ENCODE data around the gene NKX1-1. TPM values are rescaled to one million over a fixed set of nuclear protein-coding genes. Genes with fewer than 3 reads are reported as not detected.

The NKX1-1 gene
- total and polyA plus RNA-seq, 2 experiments from 2014 or later = not detected

DNA sequence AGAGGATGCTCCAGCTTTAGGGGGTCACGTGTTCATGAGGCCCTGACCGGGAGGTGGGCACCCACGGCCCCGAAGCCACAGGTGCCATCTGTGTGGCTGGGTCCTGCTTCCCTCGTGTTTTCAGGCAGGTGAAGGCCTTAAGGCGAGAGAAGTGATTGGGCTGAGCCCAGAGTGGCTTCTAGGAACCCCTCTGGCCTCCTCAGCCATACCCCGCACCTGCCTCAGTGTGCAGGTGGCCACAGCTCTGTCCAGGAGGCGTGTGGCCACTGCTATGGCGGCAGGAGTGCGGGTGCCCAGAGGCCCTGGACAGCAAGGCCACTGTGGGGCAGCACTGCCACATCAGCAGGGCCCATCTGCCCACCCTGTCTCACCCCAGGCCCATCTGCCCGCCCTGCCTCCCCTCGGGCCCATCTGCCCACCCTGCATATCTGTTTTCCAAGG, 25.0 kb downstream of the NKX1-1 start:
- Histone ChIP-seq H3K4me2 (no peak overlapping the region), H3K79me2 (replicated peaks; ENCODE audit: insufficient read depth) (no peaks in the 10 kb centered on the region), H3K36me3 (ENCODE audit: insufficient read depth) (no peaks in the 10 kb centered on the region), H3K27ac (ENCODE audit: low read depth) (no peak overlapping the region), H3K4me1 (ENCODE audit: insufficient read depth) (no peaks in the 10 kb centered on the region), H4K20me1 (replicated peaks; ENCODE audit: insufficient read depth) (no peaks in the 10 kb centered on the region), H3K4me3 (no peak overlapping the region), H3K27me3 (ENCODE audit: insufficient read depth) (no peaks in the 10 kb centered on the region), H3F3A (replicated peaks; ENCODE audit: low read depth) (no peaks in the 10 kb centered on the region), H2AFZ (no peak overlapping the region), H3K9me2 (ENCODE audit: insufficient read depth) (no peaks in the 10 kb centered on the region)
- peak in 1 of 2 experiments; percentile 51; a peak in 2 of 4 replicates for TF ChIP-seq CTCF (conservative IDR thresholded peaks at IDR 0.05; ENCODE audit: low read depth in 2 of 2)
- no peak for TF ChIP-seq CREB1 (CRISPR knock-in tag; IDR thresholded peaks at IDR 0.05; ENCODE audit: low read depth)
- Mint-ChIP-seq H3K4me3 (no peak overlapping the region), H3K4me1 (no peaks in the 10 kb centered on the region), H3K9me3 (no peaks in the 10 kb centered on the region), H3K27ac (no peak overlapping the region), H3K27me3 (ENCODE audit: insufficient read depth, low read depth, poor library complexity) (peaks cover 2% of the 10 kb centered on the region), H3K36me3 (ENCODE audit: low read depth) (no peaks in the 10 kb centered on the region)
- DNase-seq (ENCODE audit: low spot score) (no peak), ATAC-seq (no peak)

DNA sequence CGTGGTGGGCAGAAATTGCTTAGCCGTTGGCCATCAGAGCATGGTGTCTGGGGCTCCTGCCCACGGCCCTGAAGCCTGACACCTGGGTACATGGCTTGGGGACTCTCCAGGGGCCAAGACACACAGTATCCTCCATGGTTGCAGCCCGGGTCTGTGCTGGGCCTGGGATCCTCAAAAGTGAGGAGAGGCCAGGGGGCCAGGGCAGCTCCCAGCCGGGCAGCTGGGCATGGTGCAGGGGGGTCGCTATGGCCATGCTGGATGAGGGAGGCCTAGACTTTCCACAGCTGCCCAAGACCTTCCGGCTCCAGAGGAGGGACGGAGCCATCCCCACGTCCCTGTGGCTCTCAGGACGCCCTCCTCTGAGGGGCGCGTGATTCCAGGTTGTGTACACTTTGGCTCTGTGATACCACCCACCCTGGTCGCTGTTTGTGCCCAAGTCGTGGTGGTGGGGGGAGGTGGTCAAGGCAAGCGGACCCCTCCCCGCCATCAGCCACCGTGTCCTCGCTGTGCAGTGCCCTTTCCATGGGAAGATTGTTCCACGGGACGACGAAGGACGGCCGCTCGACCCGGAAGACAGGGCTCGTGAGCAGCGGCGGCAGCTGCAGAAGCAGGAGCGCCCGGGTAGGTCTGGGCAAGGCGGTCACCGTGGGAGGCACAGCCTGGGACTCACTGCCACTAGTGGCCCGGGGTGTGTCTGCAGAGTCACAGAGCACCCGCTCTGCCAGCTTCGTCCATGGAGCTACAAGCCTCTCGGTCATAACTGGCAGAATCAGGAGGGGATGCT, 25.7 kb downstream of the NKX1-1 start:
- Mint-ChIP-seq H3K9me3 (no peaks in the 10 kb centered on the region), H3K4me1 (no peaks in the 10 kb centered on the region), H3K27ac (no peak overlapping the region), H3K4me3 (no peak overlapping the region), H3K36me3 (ENCODE audit: low read depth) (no peaks in the 10 kb centered on the region), H3K27me3 (ENCODE audit: insufficient read depth, low read depth, poor library complexity) (peaks cover 2% of the 10 kb centered on the region)
- Histone ChIP-seq H3K27me3 (ENCODE audit: insufficient read depth) (no peaks in the 10 kb centered on the region), H3K27ac (ENCODE audit: low read depth) (no peak overlapping the region), H3F3A (replicated peaks; ENCODE audit: low read depth) (no peaks in the 10 kb centered on the region), H3K4me1 (ENCODE audit: insufficient read depth) (no peaks in the 10 kb centered on the region), H4K20me1 (replicated peaks; ENCODE audit: insufficient read depth) (no peaks in the 10 kb centered on the region), H3K4me2 (no peak overlapping the region), H3K9me2 (ENCODE audit: insufficient read depth) (no peaks in the 10 kb centered on the region), H3K4me3 (no peak overlapping the region), H3K36me3 (ENCODE audit: insufficient read depth) (no peaks in the 10 kb centered on the region), H2AFZ (no peak overlapping the region), H3K79me2 (replicated peaks; ENCODE audit: insufficient read depth) (no peaks in the 10 kb centered on the region)
- no peak for ATAC-seq
- no peak for DNase-seq (ENCODE audit: low spot score)
- TF ChIP-seq ZNF114 (CRISPR knock-in tag; IDR thresholded peaks at IDR 0.05) (no peak), EZH2 (IDR thresholded peaks at IDR 0.05; ENCODE audit: low read depth, unreplicated experiment) (no peak), ZNF331 (CRISPR knock-in tag; IDR thresholded peaks at IDR 0.05; ENCODE audit: low read depth) (no peak), NANOG (IDR thresholded peaks at IDR 0.05; ENCODE audit: borderline replicate concordance) (no peak), CTCF (conservative IDR thresholded peaks at IDR 0.05; ENCODE audit: low read depth in 2 of 2) (no peak), EZH2phosphoT487 (IDR thresholded peaks at IDR 0.05; ENCODE audit: unreplicated experiment) (no peak)
- TF ChIP-seq, protein P1, sequence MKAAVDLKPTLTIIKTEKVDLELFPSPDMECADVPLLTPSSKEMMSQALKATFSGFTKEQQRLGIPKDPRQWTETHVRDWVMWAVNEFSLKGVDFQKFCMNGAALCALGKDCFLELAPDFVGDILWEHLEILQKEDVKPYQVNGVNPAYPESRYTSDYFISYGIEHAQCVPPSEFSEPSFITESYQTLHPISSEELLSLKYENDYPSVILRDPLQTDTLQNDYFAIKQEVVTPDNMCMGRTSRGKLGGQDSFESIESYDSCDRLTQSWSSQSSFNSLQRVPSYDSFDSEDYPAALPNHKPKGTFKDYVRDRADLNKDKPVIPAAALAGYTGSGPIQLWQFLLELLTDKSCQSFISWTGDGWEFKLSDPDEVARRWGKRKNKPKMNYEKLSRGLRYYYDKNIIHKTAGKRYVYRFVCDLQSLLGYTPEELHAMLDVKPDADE (IDR thresholded peaks at IDR 0.05) = no peak
- TF ChIP-seq, protein P2, sequence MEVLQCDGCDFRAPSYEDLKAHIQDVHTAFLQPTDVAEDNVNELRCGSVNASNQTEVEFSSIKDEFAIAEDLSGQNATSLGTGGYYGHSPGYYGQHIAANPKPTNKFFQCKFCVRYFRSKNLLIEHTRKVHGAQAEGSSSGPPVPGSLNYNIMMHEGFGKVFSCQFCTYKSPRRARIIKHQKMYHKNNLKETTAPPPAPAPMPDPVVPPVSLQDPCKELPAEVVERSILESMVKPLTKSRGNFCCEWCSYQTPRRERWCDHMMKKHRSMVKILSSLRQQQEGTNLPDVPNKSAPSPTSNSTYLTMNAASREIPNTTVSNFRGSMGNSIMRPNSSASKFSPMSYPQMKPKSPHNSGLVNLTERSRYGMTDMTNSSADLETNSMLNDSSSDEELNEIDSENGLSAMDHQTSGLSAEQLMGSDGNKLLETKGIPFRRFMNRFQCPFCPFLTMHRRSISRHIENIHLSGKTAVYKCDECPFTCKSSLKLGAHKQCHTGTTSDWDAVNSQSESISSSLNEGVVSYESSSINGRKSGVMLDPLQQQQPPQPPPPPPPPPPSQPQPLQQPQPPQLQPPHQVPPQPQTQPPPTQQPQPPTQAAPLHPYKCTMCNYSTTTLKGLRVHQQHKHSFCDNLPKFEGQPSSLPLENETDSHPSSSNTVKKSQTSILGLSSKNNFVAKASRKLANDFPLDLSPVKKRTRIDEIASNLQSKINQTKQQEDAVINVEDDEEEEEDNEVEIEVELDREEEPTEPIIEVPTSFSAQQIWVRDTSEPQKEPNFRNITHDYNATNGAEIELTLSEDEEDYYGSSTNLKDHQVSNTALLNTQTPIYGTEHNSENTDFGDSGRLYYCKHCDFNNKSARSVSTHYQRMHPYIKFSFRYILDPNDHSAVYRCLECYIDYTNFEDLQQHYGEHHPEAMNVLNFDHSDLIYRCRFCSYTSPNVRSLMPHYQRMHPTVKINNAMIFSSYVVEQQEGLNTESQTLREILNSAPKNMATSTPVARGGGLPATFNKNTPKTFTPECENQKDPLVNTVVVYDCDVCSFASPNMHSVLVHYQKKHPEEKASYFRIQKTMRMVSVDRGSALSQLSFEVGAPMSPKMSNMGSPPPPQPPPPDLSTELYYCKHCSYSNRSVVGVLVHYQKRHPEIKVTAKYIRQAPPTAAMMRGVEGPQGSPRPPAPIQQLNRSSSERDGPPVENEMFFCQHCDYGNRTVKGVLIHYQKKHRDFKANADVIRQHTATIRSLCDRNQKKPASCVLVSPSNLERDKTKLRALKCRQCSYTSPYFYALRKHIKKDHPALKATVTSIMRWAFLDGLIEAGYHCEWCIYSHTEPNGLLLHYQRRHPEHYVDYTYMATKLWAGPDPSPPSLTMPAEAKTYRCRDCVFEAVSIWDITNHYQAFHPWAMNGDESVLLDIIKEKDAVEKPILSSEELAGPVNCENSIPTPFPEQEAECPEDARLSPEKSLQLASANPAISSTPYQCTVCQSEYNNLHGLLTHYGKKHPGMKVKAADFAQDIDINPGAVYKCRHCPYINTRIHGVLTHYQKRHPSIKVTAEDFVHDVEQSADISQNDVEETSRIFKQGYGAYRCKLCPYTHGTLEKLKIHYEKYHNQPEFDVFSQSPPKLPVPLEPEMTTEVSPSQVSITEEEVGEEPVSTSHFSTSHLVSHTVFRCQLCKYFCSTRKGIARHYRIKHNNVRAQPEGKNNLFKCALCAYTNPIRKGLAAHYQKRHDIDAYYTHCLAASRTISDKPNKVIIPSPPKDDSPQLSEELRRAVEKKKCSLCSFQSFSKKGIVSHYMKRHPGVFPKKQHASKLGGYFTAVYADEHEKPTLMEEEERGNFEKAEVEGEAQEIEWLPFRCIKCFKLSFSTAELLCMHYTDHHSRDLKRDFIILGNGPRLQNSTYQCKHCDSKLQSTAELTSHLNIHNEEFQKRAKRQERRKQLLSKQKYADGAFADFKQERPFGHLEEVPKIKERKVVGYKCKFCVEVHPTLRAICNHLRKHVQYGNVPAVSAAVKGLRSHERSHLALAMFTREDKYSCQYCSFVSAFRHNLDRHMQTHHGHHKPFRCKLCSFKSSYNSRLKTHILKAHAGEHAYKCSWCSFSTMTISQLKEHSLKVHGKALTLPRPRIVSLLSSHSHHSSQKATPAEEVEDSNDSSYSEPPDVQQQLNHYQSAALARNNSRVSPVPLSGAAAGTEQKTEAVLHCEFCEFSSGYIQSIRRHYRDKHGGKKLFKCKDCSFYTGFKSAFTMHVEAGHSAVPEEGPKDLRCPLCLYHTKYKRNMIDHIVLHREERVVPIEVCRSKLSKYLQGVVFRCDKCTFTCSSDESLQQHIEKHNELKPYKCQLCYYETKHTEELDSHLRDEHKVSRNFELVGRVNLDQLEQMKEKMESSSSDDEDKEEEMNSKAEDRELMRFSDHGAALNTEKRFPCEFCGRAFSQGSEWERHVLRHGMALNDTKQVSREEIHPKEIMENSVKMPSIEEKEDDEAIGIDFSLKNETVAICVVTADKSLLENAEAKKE (CRISPR knock-in tag; IDR thresholded peaks at IDR 0.05) = no peak
